Medulla oblongata (tissue), 1 donor: Measurements from ENCODE around the gene CCND2.

Experiments
- DNase-seq: peaks from one replicate; pipeline ENCODE4 v3.0.0-alpha.2; 2015; ENCODE audit errors: extremely low spot score

Gene CCND2

DNA sequence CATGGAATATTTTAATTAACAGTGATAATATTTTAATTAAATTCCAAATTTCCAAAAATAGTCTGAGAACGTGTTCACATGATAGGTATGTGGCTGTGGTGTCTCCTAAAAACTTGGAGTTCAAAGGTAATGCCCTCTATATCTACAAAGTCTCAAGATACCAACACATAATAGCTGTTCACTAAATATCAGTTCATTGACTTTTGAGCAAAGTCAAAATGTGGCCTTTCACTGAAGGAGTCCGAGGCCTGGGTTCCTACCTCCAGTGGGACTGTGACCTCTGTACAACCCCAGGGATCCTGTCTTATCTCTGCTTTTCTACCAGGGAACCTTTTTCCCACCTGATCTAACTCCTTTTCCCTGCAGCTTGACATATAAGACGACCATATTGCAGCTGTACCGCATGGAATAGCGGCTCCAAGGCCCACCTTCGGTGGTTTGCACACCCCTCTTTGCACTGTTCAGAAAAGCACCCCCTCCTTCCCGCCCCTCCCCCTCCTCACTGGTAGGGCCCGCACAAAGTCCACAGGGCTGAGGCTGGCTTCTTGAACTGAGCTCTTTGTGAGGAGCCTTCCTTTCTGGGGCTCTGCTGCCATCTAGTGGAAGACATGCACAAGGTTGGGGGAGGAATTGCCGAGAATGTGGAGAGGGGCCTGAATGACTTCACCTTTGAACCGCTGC lies 3.1 kb downstream of the CCND2 start:
- peak; percentile 97 for DNase-seq

- no peak for DNase-seq
Observed at GRCh38 chr12:4277205-4277543, 3.6 kb downstream of the CCND2 start.

DNA sequence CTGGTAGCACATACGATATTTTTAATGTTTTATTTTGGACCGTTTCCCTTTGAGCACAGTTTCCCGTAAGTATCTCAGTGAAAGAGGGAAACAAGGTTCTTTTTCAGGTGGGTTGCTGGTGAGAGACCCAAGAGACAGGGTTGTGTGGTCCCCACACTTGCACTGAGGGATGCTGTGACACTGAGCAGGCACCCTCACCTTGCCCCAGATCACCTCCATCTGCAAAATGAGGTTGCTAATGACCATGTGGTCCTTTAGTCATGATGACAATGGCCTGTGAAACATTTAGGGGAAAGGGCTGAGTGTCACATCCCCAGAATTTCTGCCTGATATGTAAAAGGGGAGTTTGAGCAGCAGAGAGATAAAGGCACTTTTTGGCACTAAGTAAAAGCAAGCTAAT lies 4.3 kb downstream of the CCND2 start:
- no peak for DNase-seq

- DNase-seq, result peak; percentile 82
Observed at GRCh38 chr12:4278329-4279197, 5.0 kb downstream of the CCND2 start.

GRCh38 chr12:4279198-4279690 lies 5.7 kb downstream of the CCND2 start:
- no peak for DNase-seq

- DNase-seq, result peak; percentile 37
Observed at GRCh38 chr12:4280351-4281163, 7.0 kb downstream of the CCND2 start.

GRCh38 chr12:4281173-4281654 lies 7.7 kb downstream of the CCND2 start:
- no peak for DNase-seq

DNA sequence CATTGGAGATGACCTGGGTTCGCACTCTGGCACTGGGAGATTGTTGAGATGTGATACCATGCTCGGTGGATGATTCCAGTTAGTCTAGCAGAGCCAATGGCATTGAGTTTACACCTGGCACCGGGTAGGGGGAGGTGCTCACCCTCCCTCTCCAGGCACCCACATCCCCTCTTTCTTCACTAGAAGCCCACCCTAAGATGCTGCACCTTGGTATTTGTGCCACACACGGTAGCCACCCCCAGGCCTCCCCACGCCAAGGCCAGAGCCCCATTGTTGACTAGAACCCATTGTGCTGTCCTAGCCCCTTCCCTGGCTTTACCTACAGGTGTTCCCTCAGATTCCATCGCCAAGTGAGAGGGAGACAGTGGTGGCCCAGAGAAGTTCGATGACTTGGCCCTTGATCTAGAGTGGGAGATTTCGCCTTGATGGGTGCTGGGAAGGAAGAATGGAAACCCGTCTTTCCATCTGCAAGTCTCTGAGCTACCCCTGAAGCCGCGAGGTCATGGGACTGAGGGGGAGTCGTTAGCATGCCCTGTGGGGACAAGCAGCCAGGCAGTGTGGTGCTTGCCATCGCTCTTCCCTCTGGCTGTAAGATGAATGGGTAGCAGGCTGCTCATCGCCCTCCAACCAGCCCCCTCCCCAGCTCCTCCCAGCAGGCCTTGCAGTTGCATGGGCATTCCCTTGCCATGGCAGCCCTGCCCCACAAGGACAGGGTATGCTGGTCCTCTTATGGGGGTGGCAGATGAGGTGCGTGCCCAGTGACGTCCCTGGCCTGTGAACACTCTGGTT lies 8.7 kb downstream of the CCND2 start:
- no peak for DNase-seq

DNA sequence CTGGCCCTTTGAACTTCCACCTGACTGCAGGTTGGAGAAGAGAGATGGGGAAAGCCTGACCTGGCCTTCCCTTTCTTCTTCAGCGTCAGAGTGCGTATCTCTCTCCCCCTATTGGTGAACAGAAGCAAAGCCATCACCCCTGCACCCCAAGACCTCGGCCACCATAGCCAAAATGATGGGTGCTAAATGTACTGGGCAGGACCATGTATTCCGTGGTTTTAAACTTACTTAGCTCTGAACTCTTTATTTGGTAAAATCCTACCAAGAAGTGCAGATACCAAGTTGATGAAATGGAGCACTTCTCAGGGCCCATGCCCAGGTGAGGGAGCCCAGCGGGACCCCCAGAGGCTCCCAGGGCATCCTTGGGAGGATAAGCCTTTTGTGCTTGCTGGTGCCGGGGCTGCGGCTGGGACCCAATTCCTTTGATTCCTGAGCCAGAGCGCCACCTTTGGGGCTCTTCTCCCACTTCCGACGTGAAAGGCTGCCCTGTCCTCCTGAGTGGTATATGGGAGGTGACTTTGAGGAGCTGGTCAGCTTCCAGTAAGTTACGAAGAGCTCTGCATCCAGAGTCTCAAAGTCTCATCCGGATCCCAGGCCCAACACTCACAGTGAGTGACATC lies 9.4 kb downstream of the CCND2 start:
- DNase-seq, result no peak

DNA sequence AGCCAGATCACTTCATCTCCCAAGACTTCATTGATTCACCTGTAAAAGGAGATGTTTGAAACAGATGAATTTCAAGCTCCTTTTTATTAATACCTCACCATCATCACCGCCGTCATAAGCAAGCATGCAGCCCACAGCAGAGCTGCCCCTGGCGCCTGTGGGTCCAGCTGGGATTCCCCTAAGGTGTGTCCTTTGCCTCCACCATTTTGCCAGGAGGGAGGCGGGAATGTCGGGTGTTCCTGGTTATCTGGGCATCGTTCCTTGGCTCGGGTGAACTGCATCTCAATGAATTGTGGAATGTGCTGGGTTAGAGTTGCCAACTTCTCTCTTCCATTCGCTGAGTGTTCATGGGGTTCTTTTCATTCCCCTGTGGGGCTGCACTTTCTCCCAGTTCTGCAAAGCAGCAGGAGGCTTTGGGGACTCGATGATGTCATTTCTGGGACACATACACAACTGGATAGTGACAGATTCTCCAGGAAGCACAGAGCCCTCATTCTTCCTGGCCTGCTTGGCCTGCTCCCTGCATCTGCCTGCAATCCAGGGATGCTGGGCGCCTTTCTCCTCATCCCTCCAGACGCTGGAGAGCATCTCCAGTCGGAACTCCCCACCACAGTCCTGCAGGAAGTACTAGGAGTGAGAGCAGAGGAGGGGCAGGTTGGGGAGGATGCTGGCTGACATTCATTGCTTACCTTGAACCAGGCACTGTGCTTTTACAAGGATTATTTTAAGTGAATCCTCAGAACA lies 10.1 kb downstream of the CCND2 start:
- DNase-seq, result peak; percentile 64

- DNase-seq, result no peak
Observed at GRCh38 chr12:4284306-4284705, 10.7 kb downstream of the CCND2 start.

- no peak for DNase-seq
Observed at GRCh38 chr12:4285070-4285469, 11.5 kb downstream of the CCND2 start.

DNA sequence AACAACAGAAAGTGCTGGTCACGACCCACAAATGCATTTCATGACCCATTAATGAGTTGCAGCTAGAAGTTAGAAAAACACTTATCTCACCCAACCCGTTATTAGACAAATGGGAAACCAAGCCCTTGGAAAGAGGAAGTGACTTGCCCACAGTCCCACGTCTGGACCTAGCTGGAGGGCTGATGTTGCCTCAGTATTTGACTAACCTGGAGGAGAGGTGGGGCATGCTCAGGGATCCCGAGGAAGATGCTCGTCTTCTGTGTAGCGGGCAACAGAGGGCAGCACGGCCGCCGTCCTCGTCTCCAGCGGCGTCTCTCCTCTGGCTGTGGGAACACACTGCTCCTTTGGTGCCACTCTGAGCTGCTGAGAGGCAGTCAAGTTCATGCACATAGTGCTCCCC lies 12.7 kb downstream of the CCND2 start:
- no peak for DNase-seq

DNA sequence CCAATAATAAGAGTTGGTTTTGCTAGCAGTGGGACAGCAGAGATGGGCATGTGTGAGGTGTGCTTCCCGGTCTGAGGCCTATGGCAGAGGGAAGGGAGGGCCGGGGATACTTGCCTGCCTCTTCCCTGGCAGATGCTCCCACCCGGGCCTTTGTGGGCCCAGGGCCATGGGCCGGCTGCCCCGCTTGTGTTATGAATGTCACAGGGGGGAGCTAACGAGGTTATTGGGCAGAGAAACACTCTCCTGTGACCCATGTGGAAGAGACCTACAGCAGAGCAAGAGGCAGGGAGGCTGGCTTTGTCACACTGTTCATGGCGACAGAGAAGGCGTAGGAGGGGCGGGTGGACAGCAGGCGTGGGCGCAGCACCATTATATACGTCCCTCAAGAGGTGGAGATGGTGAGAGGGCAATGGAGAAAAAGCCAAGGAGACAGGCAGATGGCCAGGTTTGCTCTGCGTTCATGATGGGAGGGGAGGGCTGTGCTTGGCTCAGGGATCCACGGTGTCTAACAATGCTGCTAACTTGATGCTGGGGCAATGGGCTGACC lies 13.3 kb downstream of the CCND2 start:
- no peak for DNase-seq

DNA sequence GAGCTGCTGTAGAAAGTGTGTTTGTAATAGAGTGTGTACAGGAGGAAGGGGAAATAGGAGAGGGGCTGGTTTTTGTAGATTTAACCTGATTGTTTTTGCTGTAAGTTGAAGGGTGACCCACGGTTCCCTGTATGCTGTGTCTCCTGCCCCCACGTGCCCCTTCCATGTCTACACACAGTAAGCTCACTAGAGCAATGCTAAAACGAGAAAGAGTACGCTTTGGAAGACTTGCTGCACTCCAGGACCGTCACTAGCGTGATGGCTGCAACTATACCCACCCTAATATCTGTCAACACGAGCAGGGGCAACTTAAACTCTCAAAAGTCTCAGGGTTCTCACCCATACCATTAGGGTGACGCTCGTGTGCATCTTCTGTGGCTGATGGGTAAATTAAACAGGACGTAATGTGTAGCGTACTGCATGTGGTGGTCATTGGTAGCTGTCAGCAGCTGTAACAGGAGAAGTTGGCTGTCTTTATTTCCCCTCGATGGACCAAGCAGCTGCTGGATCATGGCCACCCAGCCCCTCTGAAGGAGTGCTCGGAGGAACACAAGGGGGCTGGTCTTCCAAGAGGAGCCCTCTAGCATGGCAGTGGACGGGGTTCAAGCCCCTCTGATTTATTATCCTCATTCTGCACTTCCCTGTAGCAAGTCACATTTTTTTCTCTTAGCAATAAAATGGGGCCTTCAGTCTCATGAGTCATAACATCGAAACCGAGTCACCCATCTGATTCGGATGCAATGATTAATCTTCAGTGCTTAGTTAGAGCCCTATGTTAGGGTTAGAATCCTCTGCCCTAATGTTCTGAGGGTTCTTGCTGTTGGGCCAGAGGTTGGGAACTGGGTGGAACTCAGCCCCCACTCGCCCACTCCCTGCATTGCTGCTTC lies 14.0 kb downstream of the CCND2 start:
- no peak for DNase-seq

DNA sequence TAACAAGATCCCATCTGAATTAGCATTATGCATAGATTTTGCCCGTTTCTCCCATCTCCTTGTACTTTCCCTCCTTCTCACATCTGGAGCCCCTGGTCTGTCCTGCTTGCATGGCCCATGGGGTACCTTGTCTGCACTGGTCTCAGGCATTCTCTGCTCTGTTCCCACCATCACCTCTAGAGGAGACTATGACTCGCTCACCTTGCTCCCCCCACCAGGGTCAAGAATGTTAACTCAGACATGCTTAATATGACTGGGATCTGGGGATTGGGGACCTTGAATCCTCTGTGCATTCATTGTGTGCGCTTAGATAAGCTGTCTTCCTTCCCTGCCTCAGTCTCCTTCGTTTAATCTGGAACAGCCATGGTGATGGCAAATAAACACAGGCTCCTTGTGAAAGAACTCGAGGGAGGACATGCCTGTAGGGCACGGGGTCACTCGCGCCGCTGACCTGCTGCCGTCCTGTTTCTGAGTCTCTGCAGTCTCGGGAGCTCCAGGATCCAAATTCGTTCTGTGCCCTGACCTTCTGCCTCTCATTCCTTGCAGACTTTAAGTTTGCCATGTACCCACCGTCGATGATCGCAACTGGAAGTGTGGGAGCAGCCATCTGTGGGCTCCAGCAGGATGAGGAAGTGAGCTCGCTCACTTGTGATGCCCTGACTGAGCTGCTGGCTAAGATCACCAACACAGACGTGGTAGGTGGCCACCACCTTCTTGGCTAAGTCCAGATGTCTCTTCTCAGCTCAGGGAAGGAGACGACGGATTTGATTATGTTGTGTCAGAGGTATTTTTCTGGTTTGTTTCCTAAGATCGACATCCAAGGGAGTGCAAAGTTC lies 15.0 kb downstream of the CCND2 start:
- DNase-seq, result peak; percentile 35

DNA sequence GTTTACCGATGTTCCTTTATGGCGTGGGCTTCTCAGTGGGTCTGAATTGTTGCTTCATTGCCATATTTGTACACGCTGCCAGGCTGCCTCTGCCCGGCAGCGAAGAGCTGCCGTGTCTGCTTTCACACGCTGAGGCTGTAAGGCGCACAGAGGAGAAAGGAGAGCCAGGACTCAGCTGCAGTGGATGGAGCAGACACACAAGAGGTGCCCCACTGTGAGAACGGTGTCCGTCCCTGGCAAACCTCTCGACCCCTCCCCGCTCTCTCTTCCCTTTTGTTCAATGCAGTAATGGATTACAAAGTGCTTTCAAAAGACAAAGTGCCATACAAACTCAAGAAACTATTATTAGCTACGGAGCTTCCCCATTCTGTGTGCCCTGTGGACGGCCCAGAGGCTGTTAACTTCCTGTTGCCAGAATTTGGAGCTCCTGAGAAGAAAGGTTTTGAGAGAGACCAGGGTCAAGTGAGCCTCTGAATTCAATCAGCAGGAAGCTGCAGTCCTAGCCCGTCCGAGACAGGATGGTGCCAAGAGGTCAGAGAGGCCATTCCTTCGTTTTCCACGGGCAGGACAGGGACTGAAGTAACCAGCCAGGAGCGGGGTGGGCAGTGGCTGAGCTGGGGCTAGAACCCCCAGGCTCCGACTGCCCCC lies 15.8 kb downstream of the CCND2 start:
- peak; percentile 63 for DNase-seq
